K562 (cell line): Measurements from ENCODE around the gene PIKFYVE. TPM values are rescaled to one million over a fixed set of nuclear protein-coding genes. Genes with fewer than 3 reads are reported as not detected.
A peak's percentile ranks its signal among the peaks of the same experiment; 100 is the strongest.

Source experiments
- BCL6 ChIP-seq: fragments of 250-450 bp; sonication (Bioruptor Pico); IDR thresholded peaks from 2 replicates; pipeline ENCODE4 v1.4.0; 2020
- CBX5 ChIP-seq: IDR thresholded peaks from 2 replicates; pipeline ENCODE4 v1.6.1; 2014; ENCODE audit warnings: low read depth, borderline replicate concordance
- CHCHD3 ChIP-seq: fragments of 250-450 bp; sonication (Bioruptor Pico); IDR thresholded peaks from 2 replicates; pipeline ENCODE4 v2.1.2; 2022; ENCODE audit warnings: mild to moderate bottlenecking
- DNMT1 ChIP-seq: fragments of 450-650 bp; IDR thresholded peaks from 2 replicates; pipeline ENCODE4 v1.6.1; 2016; ENCODE audit warnings: antibody characterized with exemption, mild to moderate bottlenecking
- E2F5 ChIP-seq: sonication (generic); formaldehyde crosslinking; IDR thresholded peaks from 2 replicates; pipeline ENCODE4 v1.8.0; 2022; ENCODE audit warnings: mild to moderate bottlenecking, missing genetic modification reagents
- E2F6 ChIP-seq, 2 experiments: IDR thresholded peaks; 2 replicates each; pipeline ENCODE4 v1.6.1; 2011; ENCODE audit warnings: borderline replicate concordance in 1 of 2, control low read depth in 1 of 2, low read depth in 1 of 2, low read length in 1 of 2, mild to moderate bottlenecking in 1 of 2, mixed read lengths in 1 of 2, moderate library complexity in 1 of 2; ENCODE audit not compliant: insufficient read depth in 1 of 2, insufficient read length in 1 of 2, poor library complexity in 1 of 2, severe bottlenecking in 1 of 2; ENCODE audit errors: extremely low read depth in 1 of 2
- ELF4 ChIP-seq: fragments of 450-650 bp; formaldehyde crosslinking; IDR thresholded peaks from 2 replicates; pipeline ENCODE4 v1.4.0; 2022; ENCODE audit warnings: missing genetic modification characterization
- ETV6 ChIP-seq, 3 experiments: fragments of 150-350 bp in 1 of 3; sonication (generic) in 1 of 3; formaldehyde crosslinking in 1 of 3; IDR thresholded peaks; 2 replicates each; pipeline versions ENCODE4 v1.6.1 to v1.8.0; 2014 to 2022; ENCODE audit warnings: borderline replicate concordance in 2 of 3, low read depth in 2 of 3, antibody characterized with exemption in 1 of 3, low read length in 1 of 3, mild to moderate bottlenecking in 1 of 3, missing genetic modification reagents in 1 of 3
- HNRNPLL ChIP-seq: fragments of 200-400 bp; formaldehyde crosslinking; IDR thresholded peaks from 2 replicates; pipeline ENCODE4 v1.6.1; 2017; ENCODE audit warnings: low read length, low read depth, mild to moderate bottlenecking; ENCODE audit not compliant: poor library complexity, severe bottlenecking
- IFI16 ChIP-seq: fragments of 250-450 bp; sonication (Bioruptor Pico); IDR thresholded peaks from 2 replicates; pipeline ENCODE4 v2.1.2; 2022; ENCODE audit warnings: mild to moderate bottlenecking, inconsistent platforms
- KDM4B ChIP-seq, 2 experiments: fragments of 450-650 bp in 1 of 2; sonication (generic) in 1 of 2; IDR thresholded peaks; 2 replicates each; pipeline ENCODE4 v1.6.1; 2016 to 2017; ENCODE audit warnings: borderline replicate concordance in 2 of 2, antibody characterized with exemption in 1 of 2, low read depth in 1 of 2, mild to moderate bottlenecking in 1 of 2
- MEF2D ChIP-seq: conservative IDR thresholded peaks from 2 replicates; pipeline ENCODE4 v1.6.1; 2016; ENCODE audit warnings: low read depth, missing genetic modification characterization, missing compliant biosample characterization
- MEIS2 ChIP-seq: fragments of 450-650 bp; IDR thresholded peaks from 2 replicates; pipeline ENCODE4 v1.6.1; 2014; ENCODE audit warnings: mild to moderate bottlenecking; ENCODE audit not compliant: partially characterized antibody
- NFYB ChIP-seq: IDR thresholded peaks from 2 replicates; pipeline ENCODE4 v1.6.1; 2011; ENCODE audit warnings: mild to moderate bottlenecking, moderate library complexity; ENCODE audit not compliant: insufficient read length; ENCODE audit errors: extremely low read depth
- NKRF ChIP-seq: fragments of 450-650 bp; IDR thresholded peaks from 2 replicates; pipeline ENCODE4 v1.6.1; 2016; ENCODE audit warnings: borderline replicate concordance
- SMARCA4 ChIP-seq: fragments of 450-650 bp; IDR thresholded peaks from 2 replicates; pipeline ENCODE4 v1.6.1; 2016
- SRF ChIP-seq, 2 experiments: fragments of 250-450, 450-650 bp in 1 of 2; sonication (Bioruptor Pico) in 1 of 2; sonication (generic) in 1 of 2; formaldehyde crosslinking; IDR thresholded peaks; 2 replicates each; pipeline versions ENCODE4 v1.5.0 to v1.5.1; 2020 to 2022; ENCODE audit warnings: mild to moderate bottlenecking in 1 of 2, missing genetic modification reagents in 1 of 2
- TBP ChIP-seq: optimal IDR thresholded peaks from 2 replicates; pipeline ENCODE3; 2011; ENCODE audit warnings: low read depth, low read length, improper control_type of control experiment
- ZC3H4 ChIP-seq: sonication (generic); formaldehyde crosslinking; IDR thresholded peaks from 2 replicates; pipeline ENCODE4 v1.9.0; 2021; ENCODE audit warnings: missing genetic modification reagents, borderline replicate concordance
- ZNF143 ChIP-seq: sonication (generic); formaldehyde crosslinking; IDR thresholded peaks from 2 replicates; pipeline ENCODE4 v1.9.0; 2022; ENCODE audit warnings: mild to moderate bottlenecking, missing genetic modification reagents
- ZNF175 ChIP-seq: fragments of 200-800 bp; sonication (Bioruptor generic); IDR thresholded peaks from 2 replicates; pipeline ENCODE4 v1.6.1; 2016; ENCODE audit warnings: low read depth, mild to moderate bottlenecking, missing genetic modification characterization, missing compliant biosample characterization
- ZNF253 ChIP-seq: fragments of 250-450 bp; sonication (Bioruptor Pico); conservative IDR thresholded peaks from 2 replicates; pipeline ENCODE4 v1.6.1; 2021; ENCODE audit warnings: mild to moderate bottlenecking
- ZNF41 ChIP-seq: fragments of 250-450 bp; sonication (Bioruptor Pico); conservative IDR thresholded peaks from 2 replicates; pipeline ENCODE4 v1.4.0; 2020; ENCODE audit warnings: mild to moderate bottlenecking
- ZNF668 ChIP-seq: fragments of 250-450 bp; sonication (Bioruptor Pico); IDR thresholded peaks from 2 replicates; pipeline ENCODE4 v1.8.0; 2022; ENCODE audit warnings: mild to moderate bottlenecking, inconsistent platforms
- ZNF764 ChIP-seq: fragments of 250-450 bp; sonication (Bioruptor Pico); IDR thresholded peaks from 2 replicates; pipeline ENCODE4 v1.4.0; 2020; ENCODE audit warnings: low read depth, mild to moderate bottlenecking, moderate library complexity
- polyA plus RNA-seq, 8 experiments: library from polyadenylated mRNA; depleted of rRNA in 4 of 8; stranded (reverse) in 5 of 8; unstranded in 3 of 8; fragments of >200 nt; fragmentation: Nextera tagmentation in 2 of 8; fragmentation: Illumina TruSeq in 1 of 8; extraction: Ambion mirVana in 2 of 8; extraction: Trizol in 1 of 8; gene quantifications; 2 replicates each; pipeline versions ENCODE4 v1.2.1 to v1.2.3, GENCODE V29; 2011 to 2014; ENCODE audit warnings: inconsistent platforms in 1 of 8, missing spikeins in 1 of 8
- total RNA-seq, 7 experiments: library from RNA; depleted of rRNA in 6 of 7; stranded (reverse); fragments of >200 nt in 6 of 7; fragmentation: Illumina TruSeq in 2 of 7; extraction: Trizol in 2 of 7; gene quantifications; 2 replicates each; pipeline versions ENCODE4 v1.2.1 to v1.2.3, GENCODE V29; 2011 to 2021; ENCODE audit warnings: low replicate concordance in 1 of 7

The PIKFYVE gene
- total and polyA plus RNA-seq, 9 of the 15 experiments (the other 6 are each of a cell fraction or from before 2014, with no cell fraction given): 3.6 to 25.6 (median 16.7) TPM

DNA sequence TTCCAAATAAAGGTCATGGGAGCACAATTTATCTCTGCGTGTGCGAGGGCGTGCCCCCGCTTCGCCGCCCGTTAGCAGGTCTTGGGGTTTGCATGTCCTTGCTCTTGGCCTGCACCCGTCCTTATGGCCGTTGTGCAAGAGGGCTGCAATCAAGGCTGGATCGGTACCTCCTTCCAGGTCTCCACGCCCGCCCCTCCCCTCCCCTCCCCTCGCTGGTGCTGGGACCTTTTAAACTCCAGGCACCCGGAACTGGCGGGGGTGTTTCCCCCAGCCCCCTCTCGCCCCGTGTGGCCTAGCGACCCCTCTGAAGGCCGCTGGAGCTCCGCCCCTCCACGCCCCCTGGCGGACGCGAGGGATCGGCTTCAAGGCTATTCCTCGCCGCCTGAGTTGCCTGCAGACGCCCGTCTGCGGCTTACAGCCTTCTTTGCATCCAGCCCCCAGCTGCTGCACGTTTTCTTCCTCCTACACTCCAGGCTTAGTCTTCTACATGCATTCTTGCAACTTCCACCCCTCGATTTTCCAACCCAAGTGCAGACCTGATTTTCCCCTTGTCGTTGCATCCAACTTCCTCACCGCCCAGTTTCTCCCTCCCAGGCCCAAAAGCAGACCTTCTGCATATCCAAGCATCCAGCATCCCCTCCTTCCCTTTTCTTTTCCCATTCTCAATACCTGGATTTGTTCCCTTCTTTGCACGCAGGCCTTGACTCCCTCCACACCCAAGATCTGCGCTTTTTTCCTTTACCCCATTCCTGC lies 11.8 kb upstream of the PIKFYVE start (continued):
- TF ChIP-seq CBX5 (no peak), ELF4 (CRISPR knock-in tag) (no peak), ZNF764 (no peak), IFI16 (CRISPR knock-in tag) (no peak), ZNF175 (CRISPR knock-in tag) (no peak), SMARCA4 (no peak), ZNF41 (CRISPR knock-in tag) (no peak), TBP (peak; percentile 52), ZNF143 (CRISPR knock-in tag) (no peak), KDM4B (IDR thresholded peaks at IDR 0.05; ENCODE audit: borderline replicate concordance in 2 of 2, low read depth in 1 of 2) (0 out of 4 replicates have a peak, but pooled peaks of 1 of the 2 experiments have one; percentile 20), NKRF (no peak), CHCHD3 (CRISPR knock-in tag) (no peak), ETV6 (IDR thresholded peaks at IDR 0.05; ENCODE audit: borderline replicate concordance in 1 of 2, low read depth in 2 of 2, low read length in 1 of 2) (peak; percentile 13 to 51; a peak in 1 of 4 replicates), ETV6 (CRISPR knock-in tag; IDR thresholded peaks at IDR 0.05; ENCODE audit: borderline replicate concordance) (no peak), MEIS2 (no peak), E2F6 (IDR thresholded peaks at IDR 0.05; ENCODE audit: borderline replicate concordance in 1 of 2, extremely low read depth in 1 of 2, insufficient read depth in 1 of 2, insufficient read length in 1 of 2, low read depth in 1 of 2, low read length in 1 of 2, poor library complexity in 1 of 2, severe bottlenecking in 1 of 2) (peak in 1 of 2 experiments; percentile 14), ZNF253 (CRISPR knock-in tag) (no peak), HNRNPLL (no peak), NFYB (no peak), ZNF668 (CRISPR knock-in tag) (no peak), ZC3H4 (CRISPR knock-in tag) (no peak), SRF (CRISPR knock-in tag; IDR thresholded peaks at IDR 0.05) (no peak), E2F5 (CRISPR knock-in tag) (no peak), BCL6 (CRISPR knock-in tag) (no peak), DNMT1 (no peak), MEF2D (tag) (no peak)
